CD4-positive, CD25-positive, alpha-beta regulatory T cell (primary cell): ENCODE measurements around the gene TNS2. TPM values are rescaled to one million over a fixed set of nuclear protein-coding genes. Genes with fewer than 3 reads are reported as not detected.

Experiments used
- ATAC-seq, 2 donors: fragments of 150-1000 bp; cut with Tn5 transposase; one replicate each; pipeline ENCODE4 v1.10.0; 2021; ENCODE audit warnings: low read depth in 2 of 2, moderate number of reproducible peaks in 2 of 2, moderate library complexity in 1 of 2
- DNase-seq, 3 donors: peaks; one replicate each; pipeline versions ENCODE4 v3.0.0 to v3.0.0-alpha.2; 2012 to 2022; ENCODE audit warnings: mixed read lengths in 1 of 3
- H3K27ac ChIP-seq: one replicate; pipeline ENCODE4 v1.7.0; 2013; ENCODE audit warnings: mild to moderate bottlenecking, low read length; ENCODE audit not compliant: insufficient read depth, poor library complexity, severe bottlenecking
- H3K27me3 ChIP-seq: one replicate; pipeline ENCODE4 v1.7.0; 2013; ENCODE audit warnings: low read length; ENCODE audit not compliant: control insufficient read depth, insufficient read depth
- H3K36me3 ChIP-seq: one replicate; pipeline ENCODE4 v1.7.0; 2013; ENCODE audit warnings: mild to moderate bottlenecking, low read length, moderate library complexity; ENCODE audit not compliant: control insufficient read depth, insufficient read depth
- H3K4me1 ChIP-seq: 2 replicates; pipeline ENCODE4 v1.7.0; 2013; ENCODE audit warnings: mild to moderate bottlenecking, low read length; ENCODE audit not compliant: insufficient read depth, control insufficient read depth, poor library complexity, severe bottlenecking
- H3K4me3 ChIP-seq: one replicate; pipeline ENCODE4 v1.7.0; 2013; ENCODE audit warnings: low read depth, mild to moderate bottlenecking, low read length, moderate library complexity
- H3K9me3 ChIP-seq, 2 experiments: 1 replicate in 1 of 2; 2 replicates in 1 of 2; pipeline ENCODE4 v1.7.0; 2013; ENCODE audit warnings: low read length in 2 of 2, mild to moderate bottlenecking in 1 of 2, moderate library complexity in 1 of 2; ENCODE audit not compliant: control insufficient read depth in 2 of 2
- H3K27ac Mint-ChIP-seq, 3 donors: one replicate each; pipeline ENCODE4 v1.8.0; 2020 to 2022; ENCODE audit warnings: mild to moderate bottlenecking in 3 of 3, mixed read lengths in 3 of 3, moderate library complexity in 2 of 3
- H3K27me3 Mint-ChIP-seq: one replicate; pipeline ENCODE4 v1.8.0; 2022; ENCODE audit warnings: mild to moderate bottlenecking, mixed read lengths
- H3K36me3 Mint-ChIP-seq: one replicate; pipeline ENCODE4 v1.8.0; 2020; ENCODE audit warnings: mixed read lengths
- H3K4me1 Mint-ChIP-seq, 4 donors: one replicate each; pipeline ENCODE4 v1.8.0; 2020 to 2022; ENCODE audit warnings: mixed read lengths in 4 of 4, mild to moderate bottlenecking in 1 of 4
- H3K4me3 Mint-ChIP-seq, 4 donors: one replicate each; pipeline ENCODE4 v1.8.0; 2020 to 2022; ENCODE audit warnings: mild to moderate bottlenecking in 4 of 4, mixed read lengths in 4 of 4, moderate library complexity in 3 of 4
- H3K9me3 Mint-ChIP-seq, 7 donors: one replicate each; pipeline ENCODE4 v1.8.0; 2020 to 2022; ENCODE audit warnings: mixed read lengths in 7 of 7, mild to moderate bottlenecking in 3 of 7, moderate library complexity in 2 of 7
- polyA plus RNA-seq, 4 donors: library from polyadenylated mRNA; unstranded; fragments of 300-500 nt; fragmentation: Illumina TruSeq; gene quantifications; one replicate each; pipeline ENCODE4 v1.2.3, GENCODE V29; 2021
- total RNA-seq: library from RNA; stranded (reverse); gene quantifications from one replicate; pipeline ENCODE4 v1.2.3, GENCODE V29; 2022

Gene TNS2
- total and polyA plus RNA-seq, 5 donors from 2014 or later, result 0.09 to 1.4 TPM; not detected in 3

GRCh38 chr12:53070877-53071492 is 21.1 kb downstream of the TNS2 start:
- Histone ChIP-seq H3K27ac (no peak overlapping the region), H3K9me3 (no peaks in the 10 kb centered on the region), H3K4me3 (no peak overlapping the region), H3K27me3 (no peaks in the 10 kb centered on the region), H3K4me1 (no peaks in the 10 kb centered on the region), H3K36me3 (peaks cover 71% of the 10 kb centered on the region)
- H3K4me3 Mint-ChIP-seq, result no peak overlapping the region
- H3K36me3 Mint-ChIP-seq, result peaks cover 49% of the 10 kb centered on the region
- peak overlapping the region in 1 of 3 donors; percentile 65 for H3K27ac Mint-ChIP-seq
- no peaks in the 10 kb centered on the region for H3K27me3 Mint-ChIP-seq
- DNase-seq (no peak), ATAC-seq (no peak)
- H3K9me3 Mint-ChIP-seq, result no peaks in the 10 kb centered on the region
- peaks cover 0 to 42% (median 25%) of the 10 kb centered on the region in 4 donors for H3K4me1 Mint-ChIP-seq

- Mint-ChIP-seq H3K9me3 (no peaks in the 10 kb centered on the region), H3K4me3 (peak overlapping the region in 1 of 4 donors; percentile 25), H3K36me3 (peaks cover 47% of the 10 kb centered on the region), H3K27me3 (no peaks in the 10 kb centered on the region), H3K4me1 (peaks cover 0 to 45% (median 27%) of the 10 kb centered on the region in 4 donors), H3K27ac (peak overlapping the region in 1 of 3 donors; percentile 65)
- H3K4me1 ChIP-seq, result peaks cover 4% of the 10 kb centered on the region
- no peaks in the 10 kb centered on the region for H3K27me3 ChIP-seq
- H3K4me3 ChIP-seq, result no peak overlapping the region
- H3K9me3 ChIP-seq, result no peaks in the 10 kb centered on the region
- H3K27ac ChIP-seq, result no peak overlapping the region
- ATAC-seq (no peak), DNase-seq (no peak)
- H3K36me3 ChIP-seq, result peaks cover 76% of the 10 kb centered on the region
These were observed 22.0 kb downstream of the TNS2 start for GRCh38 chr12:53071591-53072551.

GRCh38 chr12:53073881-53074280 is 24.0 kb downstream of the TNS2 start:
- Histone ChIP-seq H3K27ac (no peak overlapping the region), H3K4me1 (peaks cover 18% of the 10 kb centered on the region), H3K4me3 (no peak overlapping the region), H3K36me3 (peaks cover 74% of the 10 kb centered on the region), H3K27me3 (no peaks in the 10 kb centered on the region), H3K9me3 (no peaks in the 10 kb centered on the region)
- H3K9me3 Mint-ChIP-seq, result no peaks in the 10 kb centered on the region
- H3K27ac Mint-ChIP-seq, result no peak overlapping the region
- ATAC-seq (no peak), DNase-seq (no peak)
- H3K4me1 Mint-ChIP-seq, result peaks cover 0 to 59% (median 40%) of the 10 kb centered on the region in 4 donors
- no peaks in the 10 kb centered on the region for H3K27me3 Mint-ChIP-seq
- H3K36me3 Mint-ChIP-seq, result peaks cover 41% of the 10 kb centered on the region
- no peak overlapping the region for H3K4me3 Mint-ChIP-seq

GRCh38 chr12:53074283-53074998 is 24.6 kb downstream of the TNS2 start:
- no peaks in the 10 kb centered on the region for H3K9me3 ChIP-seq
- no peak overlapping the region for H3K4me3 Mint-ChIP-seq

GRCh38 chr12:53074999-53075370 is 25.1 kb downstream of the TNS2 start:
- H3K9me3 ChIP-seq, result no peaks in the 10 kb centered on the region
- no peak overlapping the region for H3K4me3 ChIP-seq
- Mint-ChIP-seq H3K27me3 (no peaks in the 10 kb centered on the region), H3K36me3 (peaks cover 41% of the 10 kb centered on the region), H3K4me3 (peak overlapping the region in 1 of 4 donors; percentile 97), H3K9me3 (peaks cover 0 to 2% (median 0%) of the 10 kb centered on the region in 7 donors), H3K4me1 (peaks cover 0 to 68% (median 47%) of the 10 kb centered on the region in 4 donors), H3K27ac (no peak overlapping the region)
- DNase-seq (no peak), ATAC-seq (no peak)
- peaks cover 25% of the 10 kb centered on the region for H3K4me1 ChIP-seq
- no peaks in the 10 kb centered on the region for H3K27me3 ChIP-seq
- no peak overlapping the region for H3K27ac ChIP-seq
- peaks cover 66% of the 10 kb centered on the region for H3K36me3 ChIP-seq

More at GRCh38 chr12:53074283-53074998, 24.6 kb downstream of the TNS2 start:
- Mint-ChIP-seq H3K4me1 (peaks cover 0 to 63% (median 43%) of the 10 kb centered on the region in 4 donors), H3K36me3 (peaks cover 41% of the 10 kb centered on the region), H3K27ac (peak overlapping the region in 1 of 3 donors; percentile 95), H3K27me3 (no peaks in the 10 kb centered on the region), H3K9me3 (no peaks in the 10 kb centered on the region)
- DNase-seq, result no peak
- no peak for ATAC-seq
- Histone ChIP-seq H3K36me3 (peaks cover 71% of the 10 kb centered on the region), H3K4me3 (no peak overlapping the region), H3K27ac (no peak overlapping the region), H3K27me3 (no peaks in the 10 kb centered on the region), H3K4me1 (peaks cover 20% of the 10 kb centered on the region)

- DNase-seq (no peak), ATAC-seq (no peak)
- H3K27me3 ChIP-seq, result no peaks in the 10 kb centered on the region
- H3K27ac Mint-ChIP-seq, result peak overlapping the region in 2 of 3 donors; percentile 20 to 36
- H3K4me1 ChIP-seq, result peaks cover 27% of the 10 kb centered on the region
- peaks cover 0 to 2% (median 0%) of the 10 kb centered on the region in 7 donors for H3K9me3 Mint-ChIP-seq
- peak overlapping the region in 3 of 4 donors; percentile 38 to 99 (median 97) for H3K4me3 Mint-ChIP-seq
- H3K27me3 Mint-ChIP-seq, result peaks cover 5% of the 10 kb centered on the region
- peaks cover 31% of the 10 kb centered on the region for H3K36me3 Mint-ChIP-seq
- H3K4me3 ChIP-seq, result no peak overlapping the region
- no peak overlapping the region for H3K27ac ChIP-seq
- H3K36me3 ChIP-seq, result peaks cover 52% of the 10 kb centered on the region
- no peaks in the 10 kb centered on the region for H3K9me3 ChIP-seq
- H3K4me1 Mint-ChIP-seq, result peaks cover 0 to 71% (median 48%) of the 10 kb centered on the region in 4 donors
These were observed 26.6 kb downstream of the TNS2 start for GRCh38 chr12:53076461-53076860.

GRCh38 chr12:53077030-53077429 is 27.2 kb downstream of the TNS2 start:
- Histone ChIP-seq H3K9me3 (no peaks in the 10 kb centered on the region), H3K4me1 (peaks cover 27% of the 10 kb centered on the region), H3K27ac (no peak overlapping the region), H3K36me3 (peaks cover 48% of the 10 kb centered on the region), H3K27me3 (no peaks in the 10 kb centered on the region), H3K4me3 (no peak overlapping the region)
- Mint-ChIP-seq H3K4me3 (peak overlapping the region; percentile 94 to 99 (median 97)), H3K27me3 (peaks cover 10% of the 10 kb centered on the region), H3K9me3 (peaks cover 0 to 2% (median 0%) of the 10 kb centered on the region in 7 donors), H3K36me3 (peaks cover 27% of the 10 kb centered on the region), H3K27ac (peak overlapping the region in 1 of 3 donors; percentile 72), H3K4me1 (peaks cover 0 to 70% (median 47%) of the 10 kb centered on the region in 4 donors)
- DNase-seq (no peak), ATAC-seq (no peak)
